A549 treated with RU486 at 1 μM for 4 hours (cell line): ENCODE data around the gene CFAP97D2. TPM values are rescaled to one million over a fixed set of nuclear protein-coding genes. Genes with fewer than 3 reads are reported as not detected.

Source experiments
- total RNA-seq: library from RNA; stranded (reverse); fragments of 200-300 nt; extraction: Qiagen RNA extraction; gene quantifications from 5 replicates; pipeline ENCODE4 v1.2.3, GENCODE V29; 2022; ENCODE audit warnings: low read depth

Gene CFAP97D2
- not detected in 5 replicates for total RNA-seq

GRCh38 chr13:114179087-114179658, at the start of gene CFAP97D2:
TSS of gene CFAP97D2 (plus strand) at chr13:114179257. CDS start at chr13:114179331, 74 bp downstream.

GRCh38 chr13:114132419-114133121, 46.5 kb upstream of the CFAP97D2 start, which contains the start of gene RASA3:
TSS of gene RASA3 (minus strand) at chr13:114132623. CDS start at chr13:114132489, 134 bp downstream.

GRCh38 chr13:114234645-114235421, 55.8 kb downstream of the CFAP97D2 start, which contains the start of gene CDC16:
TSS of gene CDC16 (plus strand) at chr13:114234897. CDS start at chr13:114235085, 188 bp downstream.

Other genes starting within 250 kb of the CFAP97D2 start
- 0.05 to 0.27 TPM (median 0.14 TPM) in 5 replicates for gene C13orf46, start 205.2 kb upstream of the CFAP97D2 start, total RNA-seq
- gene RASA3, start 46.6 kb upstream of the CFAP97D2 start, total RNA-seq, result 10.2 to 14.4 TPM (median 13.8 TPM) in 5 replicates
- gene CDC16, start 55.6 kb downstream of the CFAP97D2 start, total RNA-seq, result 32.4 to 40.1 TPM (median 37.6 TPM) in 5 replicates
- 29.8 to 34.0 TPM (median 33.9 TPM) in 5 replicates for gene UPF3A, start 102.3 kb downstream of the CFAP97D2 start, total RNA-seq
- gene CHAMP1, start 135.2 kb downstream of the CFAP97D2 start, total RNA-seq, result 17.5 to 24.7 TPM (median 22.2 TPM) in 5 replicates